Neuronal stem cell (in vitro differentiated cells): ENCODE measurements around the gene PLVAP.

Experiments used
- DNase-seq: peaks from one replicate; pipeline ENCODE4 v3.0.0-alpha.2; 2013; ENCODE audit warnings: low spot score
- H2AFZ ChIP-seq: one replicate; pipeline ENCODE4 v1.6.1; 2013; ENCODE audit warnings: mild to moderate bottlenecking, low read length, inconsistent platforms
- H2AK5ac ChIP-seq: 2 replicates; pipeline ENCODE4 v1.6.1; 2013; ENCODE audit warnings: low read depth, mild to moderate bottlenecking, inconsistent platforms, low read length, moderate library complexity, mixed read lengths
- H2BK120ac ChIP-seq: 2 replicates; pipeline ENCODE4 v1.6.1; 2013; ENCODE audit warnings: low read depth, mild to moderate bottlenecking, inconsistent platforms, low read length, moderate library complexity, mixed read lengths
- H2BK12ac ChIP-seq: one replicate; pipeline ENCODE4 v1.6.1; 2013; ENCODE audit warnings: low read length, inconsistent platforms
- H2BK15ac ChIP-seq: 2 replicates; pipeline ENCODE4 v1.6.1; 2013; ENCODE audit warnings: mild to moderate bottlenecking, low read length, inconsistent platforms, mixed read lengths
- H2BK5ac ChIP-seq: one replicate; pipeline ENCODE4 v1.6.1; 2013; ENCODE audit warnings: inconsistent platforms, mild to moderate bottlenecking, low read length, moderate library complexity
- H3K14ac ChIP-seq: one replicate; pipeline ENCODE4 v1.6.1; 2013; ENCODE audit warnings: low read length, inconsistent platforms
- H3K18ac ChIP-seq: 2 replicates; pipeline ENCODE4 v1.6.1; 2013; ENCODE audit warnings: low read length, inconsistent platforms
- H3K23ac ChIP-seq: 2 replicates; pipeline ENCODE4 v1.6.1; 2013; ENCODE audit warnings: low read depth, mild to moderate bottlenecking, mixed read lengths, low read length, inconsistent platforms; ENCODE audit not compliant: poor library complexity
- H3K27ac ChIP-seq: replicated peaks from 3 replicates; pipeline ENCODE4 v1.5.1; 2013; ENCODE audit warnings: low read length, inconsistent platforms
- H3K27me3 ChIP-seq, 3 experiments: 2 replicates each; pipeline ENCODE4 v1.6.1; 2013; ENCODE audit warnings: low read length in 3 of 3, mild to moderate bottlenecking in 2 of 3, inconsistent platforms in 1 of 3, low read depth in 1 of 3, mixed read lengths in 1 of 3, moderate library complexity in 1 of 3; ENCODE audit not compliant: control insufficient read depth in 3 of 3, insufficient read depth in 3 of 3
- H3K36me3 ChIP-seq, 2 donors: replicated peaks in 1 of 2; 2 replicates each; pipeline ENCODE4 v1.6.1; 2013; ENCODE audit warnings: low read length in 2 of 2; ENCODE audit not compliant: control insufficient read depth in 2 of 2, insufficient read depth in 2 of 2
- H3K4ac ChIP-seq: 2 replicates; pipeline ENCODE4 v1.6.1; 2013; ENCODE audit warnings: inconsistent platforms, mild to moderate bottlenecking, low read length, moderate library complexity
- H3K4me1 ChIP-seq, 2 donors: 1 replicate in 1 of 2; 2 replicates in 1 of 2; pipeline ENCODE4 v1.6.1; 2013; ENCODE audit warnings: low read length in 2 of 2, low read depth in 1 of 2; ENCODE audit not compliant: control insufficient read depth in 2 of 2, insufficient read depth in 1 of 2
- H3K4me2 ChIP-seq: one replicate; pipeline ENCODE4 v1.6.1; 2013; ENCODE audit warnings: mild to moderate bottlenecking, low read length, inconsistent platforms; ENCODE audit not compliant: insufficient read depth, poor library complexity, severe bottlenecking
- H3K4me3 ChIP-seq, 2 donors: 2 replicates each; pipeline ENCODE4 v1.5.1; 2013; ENCODE audit warnings: low read length in 2 of 2, mild to moderate bottlenecking in 2 of 2, inconsistent platforms in 1 of 2, moderate library complexity in 1 of 2
- H3K79me1 ChIP-seq: one replicate; pipeline ENCODE4 v1.6.1; 2013; ENCODE audit warnings: low read depth, mild to moderate bottlenecking, inconsistent platforms, low read length, moderate library complexity
- H3K9ac ChIP-seq: one replicate; pipeline ENCODE4 v1.6.1; 2013; ENCODE audit warnings: mild to moderate bottlenecking, low read depth, low read length, inconsistent platforms; ENCODE audit not compliant: poor library complexity
- H3K9me3 ChIP-seq, 2 donors: replicated peaks in 1 of 2; 2 replicates each; pipeline versions ENCODE3 to v1.6.1; 2013; ENCODE audit warnings: low read length in 2 of 2, mild to moderate bottlenecking in 2 of 2, inconsistent platforms in 1 of 2, low read depth in 1 of 2, mixed read lengths in 1 of 2, moderate library complexity in 1 of 2; ENCODE audit not compliant: control insufficient read depth in 2 of 2, insufficient read depth in 1 of 2
- H4K8ac ChIP-seq: one replicate; pipeline ENCODE4 v1.6.1; 2013; ENCODE audit warnings: low read depth, mild to moderate bottlenecking, inconsistent platforms, low read length, moderate library complexity
- H4K91ac ChIP-seq: one replicate; pipeline ENCODE4 v1.6.1; 2013; ENCODE audit warnings: low read length, low read depth, mild to moderate bottlenecking, inconsistent platforms; ENCODE audit not compliant: poor library complexity
- WGBS, 2 donors: extraction: QIAGEN DNeasy Blood & Tissue Kit; methylation state at CpG; one replicate each; pipeline ENCODE4 v1.1.7; 2013; ENCODE audit warnings: missing lambda C conversion rate in 2 of 2, mixed read lengths in 1 of 2; ENCODE audit not compliant: insufficient read length in 2 of 2, insufficient replicate concordance in 1 of 2; ENCODE audit errors: extremely low coverage in 2 of 2; 5-methylcytosine and 5-hydroxymethylcytosine counted together

PLVAP gene

DNA sequence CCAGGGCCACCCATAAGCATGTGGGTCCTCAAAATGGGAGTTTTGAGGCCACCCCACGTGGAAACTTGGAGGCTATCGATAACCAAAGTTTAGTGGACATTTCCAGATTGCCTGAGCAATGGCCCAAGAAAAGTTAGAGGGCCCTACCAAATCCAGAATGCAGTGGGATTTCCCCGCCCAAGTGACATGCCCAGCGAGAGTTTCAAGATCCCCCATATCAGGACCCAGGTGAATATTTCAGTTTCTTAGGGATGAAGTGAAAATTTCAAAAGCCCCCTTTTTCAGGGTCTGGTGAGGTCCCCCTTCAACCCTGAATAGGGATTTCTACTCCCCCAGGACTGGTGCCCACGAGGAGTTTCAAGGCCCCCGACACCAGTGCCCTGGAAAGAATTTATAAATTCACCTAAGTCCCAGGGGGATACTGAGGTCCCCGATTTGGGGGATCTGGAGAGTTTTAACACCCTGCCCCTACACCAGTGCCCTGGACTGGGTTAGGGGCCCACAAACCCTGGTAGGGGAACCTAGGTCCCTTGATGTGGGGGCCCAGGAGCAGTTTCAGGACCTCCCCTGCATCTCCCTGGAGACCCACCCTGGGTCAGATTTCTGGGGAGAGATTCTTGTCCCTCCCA, 27.6 kb upstream of the PLVAP start:
- peak overlapping the region; percentile 63 for H3K9ac ChIP-seq
- H3K9me3 ChIP-seq: no peaks in the 10 kb centered on the region
- H3K4me3 ChIP-seq: peak overlapping the region; percentile 1 to 76
- H2AK5ac ChIP-seq: peak overlapping the region; percentile 98
- H3K14ac ChIP-seq: no peak overlapping the region
- no peak overlapping the region for H3K23ac ChIP-seq
- no CpG with 5 or more reads among the region's 7 CpGs for WGBS, 2 donors
- no peak overlapping the region for H4K91ac ChIP-seq
- H3K27ac ChIP-seq: peak overlapping the region; percentile 98
- peaks cover 1% of the 10 kb centered on the region for H3K79me1 ChIP-seq
- peak overlapping the region; percentile 59 for H2BK12ac ChIP-seq
- H3K27me3 ChIP-seq: no peaks in the 10 kb centered on the region
- H2AFZ ChIP-seq: peak overlapping the region; percentile 86
- peak overlapping the region; percentile 43 for H3K4ac ChIP-seq
- H2BK15ac ChIP-seq: peak overlapping the region; percentile 65
- H3K4me1 ChIP-seq: peaks cover 21 to 30% of the 10 kb centered on the region in 2 donors
- no peak overlapping the region for H4K8ac ChIP-seq
- no peak for DNase-seq
- H2BK120ac ChIP-seq: peak overlapping the region; percentile 8
- peak overlapping the region; percentile 80 for H2BK5ac ChIP-seq
- peak overlapping the region; percentile 92 for H3K18ac ChIP-seq
- H3K4me2 ChIP-seq: peak overlapping the region; percentile 76
- peaks cover 0 to 1% of the 10 kb centered on the region in 2 donors for H3K36me3 ChIP-seq

DNA sequence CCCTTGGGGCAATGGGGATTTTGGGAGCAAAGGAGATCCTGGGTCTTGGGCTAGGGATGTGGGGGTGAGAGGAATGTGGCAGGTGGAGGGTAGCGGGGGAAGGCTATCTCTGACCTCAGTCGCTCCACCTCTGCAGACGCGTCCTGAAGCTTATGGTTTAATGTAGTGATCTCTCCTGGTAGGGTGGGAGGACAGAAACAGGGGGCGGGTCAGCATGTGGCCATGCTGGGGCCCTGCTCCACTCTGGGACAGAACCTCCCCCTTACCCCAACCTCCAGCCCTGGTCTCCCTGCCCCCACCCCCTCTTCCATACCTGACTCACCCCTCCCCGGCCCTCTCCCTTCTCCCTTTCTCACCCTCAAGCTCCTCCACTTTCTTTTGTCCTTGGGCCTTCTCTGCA, 26.9 kb upstream of the PLVAP start:
- Histone ChIP-seq H3K9me3 (no peaks in the 10 kb centered on the region), H2BK15ac (peak overlapping the region; percentile 1), H4K8ac (no peak overlapping the region), H3K36me3 (peaks cover 0 to 1% of the 10 kb centered on the region in 2 donors), H3K27ac (peak overlapping the region; percentile 98), H3K27me3 (no peaks in the 10 kb centered on the region), H2AK5ac (peak overlapping the region; percentile 4), H3K4me3 (peak overlapping the region; percentile 41 to 76), H2BK12ac (peak overlapping the region; percentile 53), H3K4me2 (peak overlapping the region; percentile 76), H3K23ac (no peak overlapping the region), H4K91ac (peak overlapping the region; percentile 65), H2AFZ (peak overlapping the region; percentile 86), H3K14ac (no peak overlapping the region), H3K9ac (peak overlapping the region; percentile 80), H3K4ac (no peak overlapping the region), H2BK5ac (peak overlapping the region; percentile 26), H3K4me1 (peaks cover 21 to 30% of the 10 kb centered on the region in 2 donors), H2BK120ac (no peak overlapping the region), H3K18ac (peak overlapping the region; percentile 92), H3K79me1 (peaks cover 1% of the 10 kb centered on the region)
- no peak for DNase-seq
- WGBS, 2 donors: no CpG with 5 or more reads among the region's 6 CpGs

DNA sequence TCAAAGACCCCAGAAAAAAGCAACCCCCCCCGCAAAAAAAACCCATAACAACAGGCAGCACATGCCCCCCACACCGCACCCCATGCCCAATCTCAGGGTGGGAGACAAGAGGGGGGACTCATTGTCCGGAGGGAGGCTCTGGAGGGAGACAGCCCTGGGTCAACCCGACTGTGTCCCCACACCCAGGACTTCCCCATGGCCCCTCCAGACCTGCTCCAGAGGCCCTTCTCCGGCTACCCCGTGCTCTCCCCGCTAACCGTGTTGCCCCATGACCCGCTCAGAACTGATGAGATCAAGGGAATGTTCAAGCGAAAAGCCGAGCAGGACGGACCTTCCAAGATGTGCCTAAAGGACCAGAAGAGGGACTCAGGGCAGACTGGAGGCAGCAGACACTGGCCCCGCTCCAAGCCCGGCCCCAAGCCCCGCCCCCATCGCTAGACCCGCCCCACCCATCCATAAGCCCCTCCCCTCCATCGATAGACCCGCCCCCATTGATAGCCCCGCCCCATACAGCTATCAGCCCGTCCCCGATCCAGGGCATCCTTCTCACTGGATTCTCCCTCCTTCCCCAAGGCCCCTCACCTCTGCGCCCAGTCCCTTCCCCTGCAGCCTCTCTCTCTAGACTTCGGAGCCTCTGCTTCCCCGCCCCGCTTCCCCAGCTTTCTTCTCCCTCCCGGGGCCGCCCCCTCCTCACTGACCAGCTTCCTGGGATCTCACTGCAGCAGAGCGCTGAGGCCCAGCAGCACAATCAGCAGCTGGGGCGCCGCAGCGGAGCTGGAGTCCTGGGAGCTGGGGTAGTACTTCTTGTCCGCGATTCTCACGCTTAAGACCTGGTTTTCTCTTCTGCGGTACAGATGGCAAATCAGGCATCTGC, 26.1 kb upstream of the PLVAP start:
- H3K79me1 ChIP-seq: peaks cover 1% of the 10 kb centered on the region
- peak overlapping the region; percentile 76 for H3K4me2 ChIP-seq
- no peaks in the 10 kb centered on the region for H3K27me3 ChIP-seq
- H3K9me3 ChIP-seq: no peaks in the 10 kb centered on the region
- peaks cover 21 to 30% of the 10 kb centered on the region in 2 donors for H3K4me1 ChIP-seq
- H3K23ac ChIP-seq: peak overlapping the region; percentile 75
- peak overlapping the region; percentile 80 for H3K9ac ChIP-seq
- H2BK120ac ChIP-seq: no peak overlapping the region
- no CpG with 5 or more reads among the region's 36 CpGs for WGBS, 2 donors
- H2BK15ac ChIP-seq: peak overlapping the region; percentile 1
- no peak overlapping the region for H3K14ac ChIP-seq
- peak overlapping the region; percentile 86 for H2AFZ ChIP-seq
- peak overlapping the region; percentile 98 for H3K27ac ChIP-seq
- peak overlapping the region; percentile 65 for H4K91ac ChIP-seq
- peak; percentile 86 for DNase-seq
- H3K4me3 ChIP-seq: peak overlapping the region; percentile 41 to 76
- peak overlapping the region; percentile 96 for H3K18ac ChIP-seq
- peak overlapping the region; percentile 72 for H2BK5ac ChIP-seq
- H3K36me3 ChIP-seq: peaks cover 0 to 1% of the 10 kb centered on the region in 2 donors
- no peak overlapping the region for H3K4ac ChIP-seq
- no peak overlapping the region for H4K8ac ChIP-seq
- no peak overlapping the region for H2BK12ac ChIP-seq
- H2AK5ac ChIP-seq: peak overlapping the region; percentile 24

DNA sequence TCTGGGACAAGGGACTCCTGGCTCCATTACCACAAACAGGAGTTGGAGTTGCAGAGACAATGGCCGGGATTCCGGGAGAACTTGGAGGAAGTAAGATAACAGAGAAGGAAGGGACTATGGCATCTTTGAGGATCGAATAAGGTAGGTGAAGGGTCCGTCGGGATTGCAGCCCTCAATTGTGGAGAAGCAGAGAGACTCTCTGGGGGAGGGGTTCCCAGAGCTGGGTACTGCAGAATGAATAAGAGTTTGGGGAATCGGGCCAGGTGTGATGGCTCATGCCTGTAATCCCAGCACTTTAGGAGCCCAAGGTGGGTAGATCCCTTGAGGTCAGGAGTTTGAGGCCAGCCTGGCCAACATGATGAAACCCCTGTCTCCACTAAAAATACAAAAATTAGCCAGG, 24.5 kb upstream of the PLVAP start:
- Histone ChIP-seq H3K27ac (no peak overlapping the region), H3K4me1 (peaks cover 16 to 23% of the 10 kb centered on the region in 2 donors), H3K4ac (no peak overlapping the region), H2BK12ac (no peak overlapping the region), H4K8ac (no peak overlapping the region), H3K23ac (no peak overlapping the region), H3K36me3 (peaks cover 0 to 1% of the 10 kb centered on the region in 2 donors), H3K18ac (no peak overlapping the region), H3K9ac (no peak overlapping the region), H3K27me3 (no peaks in the 10 kb centered on the region), H2BK15ac (no peak overlapping the region), H2AK5ac (no peak overlapping the region), H4K91ac (no peak overlapping the region), H3K4me2 (no peak overlapping the region), H3K4me3 (no peak overlapping the region), H3K9me3 (no peaks in the 10 kb centered on the region), H2BK5ac (no peak overlapping the region), H3K79me1 (peaks cover 3% of the 10 kb centered on the region), H2BK120ac (no peak overlapping the region), H2AFZ (no peak overlapping the region), H3K14ac (no peak overlapping the region)
- WGBS, 2 donors: no CpG with 5 or more reads among the region's 6 CpGs
- no peak for DNase-seq
